HEK293 (cell line): ENCODE data around the gene ERGIC1.
A peak's percentile ranks its signal among the peaks of the same experiment; 100 is the strongest.

Experiments
- GLIS1 ChIP-seq: fragments of 450-650 bp; formaldehyde crosslinking; IDR thresholded peaks from 2 replicates; pipeline ENCODE4 v1.5.1; 2016; ENCODE audit warnings: missing biosample characterization, missing genetic modification characterization
- KLF8 ChIP-seq: fragments of 450-650 bp; formaldehyde crosslinking; IDR thresholded peaks from 2 replicates; pipeline ENCODE4 v1.5.1; 2016; ENCODE audit warnings: missing biosample characterization, missing genetic modification characterization
- MZF1 ChIP-seq: fragments of 450-650 bp; formaldehyde crosslinking; IDR thresholded peaks from 2 replicates; pipeline ENCODE4 v1.5.1; 2017; ENCODE audit warnings: missing biosample characterization, missing genetic modification characterization, borderline replicate concordance
- PRDM1 ChIP-seq: fragments of 450-650 bp; formaldehyde crosslinking; IDR thresholded peaks from 2 replicates; pipeline ENCODE4; 2016; ENCODE audit warnings: missing biosample characterization, missing genetic modification characterization
- PRDM10 ChIP-seq: fragments of 450-650 bp; formaldehyde crosslinking; IDR thresholded peaks from 2 replicates; pipeline ENCODE4 v1.5.1; 2016; ENCODE audit warnings: missing biosample characterization, missing genetic modification characterization
- PRDM2 ChIP-seq: fragments of 450-650 bp; formaldehyde crosslinking; IDR thresholded peaks from 2 replicates; pipeline ENCODE4 v1.5.1; 2016; ENCODE audit warnings: missing biosample characterization, missing genetic modification characterization, borderline replicate concordance
- TCF7L2 ChIP-seq: IDR thresholded peaks from 2 replicates; pipeline ENCODE4 v1.6.1; 2011; ENCODE audit warnings: low read depth, mild to moderate bottlenecking, inconsistent platforms, low read length, moderate library complexity, borderline replicate concordance
- ZBTB48 ChIP-seq: fragments of 450-650 bp; formaldehyde crosslinking; IDR thresholded peaks from 2 replicates; pipeline ENCODE4 v1.5.1; 2016; ENCODE audit warnings: missing biosample characterization, missing genetic modification characterization
- ZBTB8A ChIP-seq: fragments of 450-650 bp; formaldehyde crosslinking; IDR thresholded peaks from 2 replicates; pipeline ENCODE4 v1.5.1; 2016; ENCODE audit warnings: missing biosample characterization, missing genetic modification characterization
- ZFHX2 ChIP-seq: fragments of 450-650 bp; formaldehyde crosslinking; conservative IDR thresholded peaks from 2 replicates; pipeline ENCODE4 v1.5.1; 2016; ENCODE audit warnings: missing biosample characterization, missing genetic modification characterization
- ZIC2 ChIP-seq: fragments of 450-650 bp; formaldehyde crosslinking; IDR thresholded peaks from 2 replicates; pipeline ENCODE4 v1.5.1; 2016; ENCODE audit warnings: missing biosample characterization, missing genetic modification characterization
- ZNF114 ChIP-seq: fragments of 450-650 bp; formaldehyde crosslinking; IDR thresholded peaks from 2 replicates; pipeline ENCODE4 v1.5.0; 2017; ENCODE audit warnings: missing biosample characterization, missing genetic modification characterization
- ZNF169 ChIP-seq: fragments of 450-650 bp; formaldehyde crosslinking; IDR thresholded peaks from 2 replicates; pipeline ENCODE4 v1.5.1; 2016; ENCODE audit warnings: missing biosample characterization, missing genetic modification characterization
- ZNF211 ChIP-seq: fragments of 450-650 bp; formaldehyde crosslinking; IDR thresholded peaks from 2 replicates; pipeline ENCODE4 v1.5.1; 2016; ENCODE audit warnings: low read depth, missing biosample characterization, missing genetic modification characterization
- ZNF394 ChIP-seq: fragments of 450-650 bp; formaldehyde crosslinking; IDR thresholded peaks from 2 replicates; pipeline ENCODE4 v1.5.1; 2016; ENCODE audit warnings: missing biosample characterization, missing genetic modification characterization, mild to moderate bottlenecking, moderate library complexity, borderline replicate concordance
- ZNF416 ChIP-seq: fragments of 450-650 bp; formaldehyde crosslinking; IDR thresholded peaks from 2 replicates; pipeline ENCODE4 v1.5.1; 2016; ENCODE audit warnings: missing biosample characterization, missing genetic modification characterization
- ZNF433 ChIP-seq: fragments of 450-650 bp; formaldehyde crosslinking; IDR thresholded peaks from 2 replicates; pipeline ENCODE4 v1.5.1; 2016; ENCODE audit warnings: missing biosample characterization, missing genetic modification characterization, low read depth
- ZNF473 ChIP-seq: fragments of 450-650 bp; formaldehyde crosslinking; IDR thresholded peaks from 2 replicates; pipeline ENCODE4 v1.5.1; 2017; ENCODE audit warnings: missing biosample characterization, missing genetic modification characterization
- ZNF529 ChIP-seq: fragments of 450-650 bp; formaldehyde crosslinking; IDR thresholded peaks from 2 replicates; pipeline ENCODE4 v1.5.1; 2017; ENCODE audit warnings: missing genetic modification characterization, missing biosample characterization; ENCODE audit not compliant: insufficient replicate concordance
- ZNF560 ChIP-seq: fragments of 450-650 bp; formaldehyde crosslinking; IDR thresholded peaks from 2 replicates; pipeline ENCODE4 v1.5.1; 2017; ENCODE audit warnings: missing biosample characterization, missing genetic modification characterization, borderline replicate concordance
- ZNF600 ChIP-seq: fragments of 450-650 bp; formaldehyde crosslinking; IDR thresholded peaks from 2 replicates; pipeline ENCODE4 v1.5.1; 2016; ENCODE audit warnings: missing biosample characterization, missing genetic modification characterization
- ZNF670 ChIP-seq: fragments of 450-650 bp; formaldehyde crosslinking; IDR thresholded peaks from 2 replicates; pipeline ENCODE4 v1.5.1; 2016; ENCODE audit warnings: missing biosample characterization, missing genetic modification characterization, low read depth
- ZNF692 ChIP-seq: fragments of 450-650 bp; formaldehyde crosslinking; IDR thresholded peaks from 2 replicates; pipeline ENCODE4 v1.5.1; 2016; ENCODE audit warnings: missing biosample characterization, missing genetic modification characterization
- ZNF777 ChIP-seq: fragments of 450-650 bp; formaldehyde crosslinking; IDR thresholded peaks from 2 replicates; pipeline ENCODE4 v1.5.1; 2017; ENCODE audit warnings: missing biosample characterization, missing genetic modification characterization, borderline replicate concordance
- ZXDB ChIP-seq: fragments of 450-650 bp; formaldehyde crosslinking; IDR thresholded peaks from 2 replicates; pipeline ENCODE4 v1.5.1; 2016; ENCODE audit warnings: missing biosample characterization, missing genetic modification characterization
- TF ChIP-seq, protein P1 (sequence below): fragments of 450-650 bp; formaldehyde crosslinking; IDR thresholded peaks from 2 replicates; pipeline ENCODE4 v1.5.1; 2016; ENCODE audit warnings: missing biosample characterization, missing genetic modification characterization
- TF ChIP-seq, protein P2 (sequence below): IDR thresholded peaks from 2 replicates; pipeline ENCODE4 v1.6.1; 2011; ENCODE audit warnings: mild to moderate bottlenecking, low read depth, low read length, borderline replicate concordance

Gene ERGIC1

DNA sequence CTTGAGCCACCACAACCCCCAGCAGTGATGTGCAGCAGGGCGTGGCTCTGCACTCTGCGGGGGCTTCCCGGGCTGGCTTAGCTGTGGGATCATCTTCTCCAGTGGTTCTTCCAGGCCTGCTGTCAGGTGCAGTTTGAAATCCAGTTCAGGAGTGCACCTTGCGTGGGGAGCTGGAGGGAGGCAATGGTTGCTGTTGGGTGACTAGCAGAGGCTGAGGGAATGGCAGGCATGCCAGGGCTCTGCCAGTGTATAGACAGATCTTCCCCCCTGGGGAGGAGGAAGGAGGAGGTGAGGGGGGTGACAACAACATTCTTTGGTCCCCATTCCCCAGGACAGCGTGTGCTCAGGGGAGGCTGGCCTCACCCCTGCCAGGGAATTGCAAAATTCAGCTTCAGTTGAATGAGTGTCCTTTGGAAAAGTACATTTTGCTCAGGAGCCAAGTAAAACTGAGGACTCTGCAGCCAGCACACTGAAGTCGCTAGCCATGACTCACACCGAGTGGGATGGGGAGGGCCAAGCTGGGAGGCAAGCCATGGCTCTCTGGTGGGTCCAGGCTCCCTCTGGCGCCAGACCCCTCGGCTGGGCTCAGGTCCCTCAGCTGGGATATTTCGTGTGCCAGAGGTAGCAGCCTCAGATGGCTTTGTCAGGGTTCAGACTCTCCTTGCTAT lies 35.0 kb downstream of the ERGIC1 start (continued):
- peak; percentile 44; the same call in 1 of the 2 replicates for TF ChIP-seq ZNF692 (tag by site-specific recombination)
- TF ChIP-seq ZNF114 (tag by site-specific recombination) = no peak
- no peak for TF ChIP-seq ZNF169
- TF ChIP-seq ZNF394 (tag by site-specific recombination) = no peak
- TF ChIP-seq ZXDB = no peak
- no peak for TF ChIP-seq ZNF433 (tag by site-specific recombination)
- no peak for TF ChIP-seq ZNF670 (tag by site-specific recombination)
- TF ChIP-seq, protein P1, sequence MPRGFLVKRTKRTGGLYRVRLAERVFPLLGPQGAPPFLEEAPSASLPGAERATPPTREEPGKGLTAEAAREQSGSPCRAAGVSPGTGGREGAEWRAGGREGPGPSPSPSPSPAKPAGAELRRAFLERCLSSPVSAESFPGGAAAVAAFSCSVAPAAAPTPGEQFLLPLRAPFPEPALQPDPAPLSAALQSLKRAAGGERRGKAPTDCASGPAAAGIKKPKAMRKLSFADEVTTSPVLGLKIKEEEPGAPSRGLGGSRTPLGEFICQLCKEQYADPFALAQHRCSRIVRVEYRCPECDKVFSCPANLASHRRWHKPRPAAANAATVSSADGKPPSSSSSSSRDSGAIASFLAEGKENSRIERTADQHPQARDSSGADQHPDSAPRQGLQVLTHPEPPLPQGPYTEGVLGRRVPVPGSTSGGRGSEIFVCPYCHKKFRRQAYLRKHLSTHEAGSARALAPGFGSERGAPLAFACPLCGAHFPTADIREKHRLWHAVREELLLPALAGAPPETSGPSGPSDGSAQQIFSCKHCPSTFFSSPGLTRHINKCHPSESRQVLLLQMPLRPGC = no peak
- peak; percentile 89 for TF ChIP-seq GLIS1
- no peak for TF ChIP-seq ZBTB48
- TF ChIP-seq TCF7L2 = no peak
- no peak for TF ChIP-seq ZNF560 (tag by site-specific recombination)
- TF ChIP-seq MZF1 (tag by site-specific recombination) = peak; percentile 19; the same call in 1 of the 2 replicates
- TF ChIP-seq, protein P2, sequence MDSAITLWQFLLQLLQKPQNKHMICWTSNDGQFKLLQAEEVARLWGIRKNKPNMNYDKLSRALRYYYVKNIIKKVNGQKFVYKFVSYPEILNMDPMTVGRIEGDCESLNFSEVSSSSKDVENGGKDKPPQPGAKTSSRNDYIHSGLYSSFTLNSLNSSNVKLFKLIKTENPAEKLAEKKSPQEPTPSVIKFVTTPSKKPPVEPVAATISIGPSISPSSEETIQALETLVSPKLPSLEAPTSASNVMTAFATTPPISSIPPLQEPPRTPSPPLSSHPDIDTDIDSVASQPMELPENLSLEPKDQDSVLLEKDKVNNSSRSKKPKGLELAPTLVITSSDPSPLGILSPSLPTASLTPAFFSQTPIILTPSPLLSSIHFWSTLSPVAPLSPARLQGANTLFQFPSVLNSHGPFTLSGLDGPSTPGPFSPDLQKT = no peak
- TF ChIP-seq ZNF473 = no peak
- TF ChIP-seq PRDM2 = no peak
- TF ChIP-seq ZNF777 (tag by site-specific recombination) = no peak
- TF ChIP-seq ZNF600 = peak; percentile 82
- TF ChIP-seq KLF8 (tag by site-specific recombination) = no peak
- TF ChIP-seq ZNF416 (tag by site-specific recombination) = no peak
- peak; percentile 52 for TF ChIP-seq PRDM10 (tag by site-specific recombination)
- no peak for TF ChIP-seq ZFHX2
- TF ChIP-seq ZNF529 (tag by site-specific recombination) = no peak
- no peak for TF ChIP-seq ZBTB8A (tag by site-specific recombination)
- TF ChIP-seq ZNF211 = no peak
- TF ChIP-seq PRDM1 = 0 out of 2 replicates have a peak, but pooled peaks have one; percentile 15
- peak; percentile 67 for TF ChIP-seq ZIC2 (tag by site-specific recombination)
